ENCODE results near the gene SEMA3C.

SEMA3C gene

DNA sequence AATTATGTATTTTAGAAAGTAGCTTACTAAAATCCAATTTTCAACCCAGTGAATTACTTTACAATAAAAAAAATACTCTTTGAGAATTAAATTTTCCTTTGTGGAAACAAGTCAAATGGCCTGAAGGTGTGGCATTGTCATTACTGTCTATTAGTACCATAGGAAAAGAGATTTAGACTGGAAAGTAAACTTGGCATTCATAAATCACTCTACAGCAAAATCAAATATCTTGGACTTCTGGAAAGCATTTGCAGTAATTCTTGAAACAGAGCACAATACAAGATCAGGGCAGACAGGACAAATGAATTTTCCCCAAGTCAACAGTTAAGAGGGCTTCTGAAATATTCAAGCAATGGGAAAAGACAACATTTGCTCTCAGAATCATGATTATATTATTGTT lies 28.0 kb upstream of the SEMA3C start:
- Histone ChIP-seq H3K79me2 (ENCODE audit: insufficient read depth, low read length) (no peaks in the 10 kb centered on the region), H3K9ac (ENCODE audit: low read depth, low read length, poor library complexity, severe bottlenecking) (no peak overlapping the region), H4K20me1 (ENCODE audit: insufficient read depth, low read length, poor library complexity, severe bottlenecking) (no peaks in the 10 kb centered on the region), H2AFZ (ENCODE audit: low read length) (no peak overlapping the region), H3K36me3 (ENCODE audit: insufficient read depth, low read length) (no peaks in the 10 kb centered on the region), H3K27me3 (ENCODE audit: insufficient read depth, low read length, poor library complexity, severe bottlenecking) (no peaks in the 10 kb centered on the region), H3K4me1 (ENCODE audit: insufficient read depth, low read length, poor library complexity, severe bottlenecking) (no peaks in the 10 kb centered on the region), H3K4me3 (ENCODE audit: low read length, poor library complexity, severe bottlenecking) (no peak overlapping the region), H3F3A (ENCODE audit: low read depth) (no peaks in the 10 kb centered on the region), H3K9me2 (replicated peaks; ENCODE audit: low read depth, low read length) (0 out of 2 replicates have a peak, but pooled peaks cover 4% of the 10 kb centered on the region), H3K9me3 (ENCODE audit: insufficient read depth, low read depth, low read length) (no peaks in the 10 kb centered on the region), H3K4me2 (ENCODE audit: low read depth, low read length, poor library complexity, severe bottlenecking) (no peak overlapping the region)
- TF ChIP-seq EZH2phosphoT487 (IDR thresholded peaks at IDR 0.05; ENCODE audit: borderline replicate concordance), result no peak
- TF ChIP-seq, protein P1, sequence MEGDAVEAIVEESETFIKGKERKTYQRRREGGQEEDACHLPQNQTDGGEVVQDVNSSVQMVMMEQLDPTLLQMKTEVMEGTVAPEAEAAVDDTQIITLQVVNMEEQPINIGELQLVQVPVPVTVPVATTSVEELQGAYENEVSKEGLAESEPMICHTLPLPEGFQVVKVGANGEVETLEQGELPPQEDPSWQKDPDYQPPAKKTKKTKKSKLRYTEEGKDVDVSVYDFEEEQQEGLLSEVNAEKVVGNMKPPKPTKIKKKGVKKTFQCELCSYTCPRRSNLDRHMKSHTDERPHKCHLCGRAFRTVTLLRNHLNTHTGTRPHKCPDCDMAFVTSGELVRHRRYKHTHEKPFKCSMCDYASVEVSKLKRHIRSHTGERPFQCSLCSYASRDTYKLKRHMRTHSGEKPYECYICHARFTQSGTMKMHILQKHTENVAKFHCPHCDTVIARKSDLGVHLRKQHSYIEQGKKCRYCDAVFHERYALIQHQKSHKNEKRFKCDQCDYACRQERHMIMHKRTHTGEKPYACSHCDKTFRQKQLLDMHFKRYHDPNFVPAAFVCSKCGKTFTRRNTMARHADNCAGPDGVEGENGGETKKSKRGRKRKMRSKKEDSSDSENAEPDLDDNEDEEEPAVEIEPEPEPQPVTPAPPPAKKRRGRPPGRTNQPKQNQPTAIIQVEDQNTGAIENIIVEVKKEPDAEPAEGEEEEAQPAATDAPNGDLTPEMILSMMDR (conservative IDR thresholded peaks at IDR 0.05; ENCODE audit: low read length), result no peak

DNA sequence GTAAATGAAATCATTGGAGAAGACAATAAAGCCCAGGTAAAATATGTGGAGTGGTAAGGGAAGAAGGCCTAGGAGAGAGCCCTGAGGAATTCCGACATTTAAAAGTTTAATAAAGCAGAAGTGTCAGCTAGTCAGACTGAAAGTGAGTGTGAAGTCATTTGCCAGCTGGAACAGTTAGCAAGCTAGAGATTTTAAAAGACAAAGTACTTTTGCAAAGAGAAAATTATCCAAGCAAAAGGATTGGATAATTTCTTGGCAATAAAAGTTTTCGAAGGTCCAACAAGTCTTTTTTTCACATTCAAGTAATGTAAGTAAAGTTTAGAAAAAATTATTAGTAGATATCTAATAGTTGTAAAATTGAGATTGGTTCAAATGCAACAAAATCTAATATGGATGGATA lies 27.1 kb upstream of the SEMA3C start:
- H2AFZ ChIP-seq (ENCODE audit: low read length), result no peak overlapping the region
- no peaks in the 10 kb centered on the region for H4K20me1 ChIP-seq (ENCODE audit: insufficient read depth, low read length, poor library complexity, severe bottlenecking)
- H3K36me3 ChIP-seq (ENCODE audit: insufficient read depth, low read length), result no peaks in the 10 kb centered on the region
- H3F3A ChIP-seq (ENCODE audit: low read depth), result no peaks in the 10 kb centered on the region
- no peaks in the 10 kb centered on the region for H3K9me3 ChIP-seq (ENCODE audit: insufficient read depth, low read depth, low read length)
- H3K9me2 ChIP-seq (replicated peaks; ENCODE audit: low read depth, low read length), result 0 out of 2 replicates have a peak, but pooled peaks cover 4% of the 10 kb centered on the region
- H3K4me3 ChIP-seq (ENCODE audit: low read length, poor library complexity, severe bottlenecking), result no peak overlapping the region
- no peak overlapping the region for H3K4me2 ChIP-seq (ENCODE audit: low read depth, low read length, poor library complexity, severe bottlenecking)
- H3K27me3 ChIP-seq (ENCODE audit: insufficient read depth, low read length, poor library complexity, severe bottlenecking), result no peaks in the 10 kb centered on the region
- no peak for TF ChIP-seq EZH2phosphoT487 (IDR thresholded peaks at IDR 0.05; ENCODE audit: borderline replicate concordance)
- TF ChIP-seq, protein P1 (conservative IDR thresholded peaks at IDR 0.05; ENCODE audit: low read length), result no peak
- H3K79me2 ChIP-seq (ENCODE audit: insufficient read depth, low read length), result no peaks in the 10 kb centered on the region
- H3K4me1 ChIP-seq (ENCODE audit: insufficient read depth, low read length, poor library complexity, severe bottlenecking), result no peaks in the 10 kb centered on the region
- H3K9ac ChIP-seq (ENCODE audit: low read depth, low read length, poor library complexity, severe bottlenecking), result no peak overlapping the region

DNA sequence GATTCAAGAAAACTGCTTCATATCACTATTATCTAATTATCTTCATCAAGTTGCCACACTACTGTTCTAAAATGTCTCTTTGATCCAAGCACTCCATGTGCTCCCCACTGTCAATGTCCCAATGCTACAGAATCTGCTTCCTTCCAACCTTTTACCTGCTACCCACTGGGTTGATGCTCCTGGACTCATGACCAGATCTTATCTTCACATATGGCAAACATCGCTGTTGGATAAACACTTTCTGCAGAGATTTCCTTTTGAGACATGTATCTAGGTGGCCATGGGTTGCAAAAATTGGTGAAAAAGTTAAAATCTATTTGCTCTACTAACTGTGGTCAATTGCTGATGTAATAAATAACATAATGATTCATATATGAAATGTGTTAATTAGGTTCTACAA lies 24.5 kb upstream of the SEMA3C start:
- Histone ChIP-seq H2AFZ (ENCODE audit: low read length) (no peak overlapping the region), H3K4me2 (ENCODE audit: low read depth, low read length, poor library complexity, severe bottlenecking) (no peak overlapping the region)
- TF ChIP-seq EZH2phosphoT487 (IDR thresholded peaks at IDR 0.05; ENCODE audit: borderline replicate concordance), result no peak
- TF ChIP-seq, protein P1 (conservative IDR thresholded peaks at IDR 0.05; ENCODE audit: low read length), result no peak

More for the DNA sequence above, 24.5 kb upstream of the SEMA3C start:
- no peaks in the 10 kb centered on the region for H3F3A ChIP-seq (ENCODE audit: low read depth)
- H3K4me1 ChIP-seq (ENCODE audit: insufficient read depth, low read length, poor library complexity, severe bottlenecking), result no peaks in the 10 kb centered on the region
- no peaks in the 10 kb centered on the region for H3K79me2 ChIP-seq (ENCODE audit: insufficient read depth, low read length)
- H3K4me3 ChIP-seq (ENCODE audit: low read length, poor library complexity, severe bottlenecking), result no peak overlapping the region
- no peaks in the 10 kb centered on the region for H3K9me3 ChIP-seq (ENCODE audit: insufficient read depth, low read depth, low read length)
- 0 out of 2 replicates have a peak, but pooled peaks cover 4% of the 10 kb centered on the region for H3K9me2 ChIP-seq (replicated peaks; ENCODE audit: low read depth, low read length)
- H3K9ac ChIP-seq (ENCODE audit: low read depth, low read length, poor library complexity, severe bottlenecking), result no peak overlapping the region
- H3K36me3 ChIP-seq (ENCODE audit: insufficient read depth, low read length), result no peaks in the 10 kb centered on the region
- no peaks in the 10 kb centered on the region for H3K27me3 ChIP-seq (ENCODE audit: insufficient read depth, low read length, poor library complexity, severe bottlenecking)
- H4K20me1 ChIP-seq (ENCODE audit: insufficient read depth, low read length, poor library complexity, severe bottlenecking), result no peaks in the 10 kb centered on the region

All from Loucy (cell line).